ENCODE measurements around the gene EFS. TPM values are rescaled to one million over a fixed set of nuclear protein-coding genes. Genes with fewer than 3 reads are reported as not detected.
"Not testable (repeated sequence)": the region's sequence is repeated elsewhere in the genome, so short reads cannot be mapped to it uniquely, and the experiment has no call there.

The EFS gene
- polyA plus RNA-seq, 1 donor: 69.2 TPM

GRCh38 chr14:23326491-23327332 is 38.3 kb downstream of the EFS start:
- DNase-seq (ENCODE audit: low read depth): no peak

- DNase-seq (ENCODE audit: low read depth): not testable (repeated sequence)
Measured at GRCh38 chr14:23325746-23326145, 39.2 kb downstream of the EFS start.

- no peak for DNase-seq (ENCODE audit: low read depth)
Measured at GRCh38 chr14:23324993-23325392, 40.0 kb downstream of the EFS start.

GRCh38 chr14:23324455-23324846 is 40.5 kb downstream of the EFS start:
- DNase-seq (ENCODE audit: low read depth): no peak

GRCh38 chr14:23323838-23324454 is 41.0 kb downstream of the EFS start:
- no peak for DNase-seq (ENCODE audit: low read depth)

- DNase-seq (ENCODE audit: low read depth): no peak
Measured at GRCh38 chr14:23322568-23323517, 42.1 kb downstream of the EFS start.

- no peak for DNase-seq (ENCODE audit: low read depth)
Measured at GRCh38 chr14:23321572-23322547, 43.1 kb downstream of the EFS start.

GRCh38 chr14:23320584-23321571 is 44.1 kb downstream of the EFS start, which contains the start of gene PABPN1:
TSS of gene PABPN1 (plus strand) at chr14:23321457. CDS start at chr14:23321470, 13 bp downstream.
- DNase-seq (ENCODE audit: low read depth): peak; percentile 98

- no peak for DNase-seq (ENCODE audit: low read depth)
Measured at GRCh38 chr14:23319746-23320583, 45.0 kb downstream of the EFS start.

GRCh38 chr14:23316300-23316699 is 48.7 kb downstream of the EFS start:
- no peak for DNase-seq (ENCODE audit: low read depth)

GRCh38 chr14:23310546-23310945 is 54.4 kb downstream of the EFS start:
- DNase-seq (ENCODE audit: low read depth): no peak

- no peak for DNase-seq (ENCODE audit: low read depth)
Measured at GRCh38 chr14:23308721-23309445, 56.1 kb downstream of the EFS start.

- no peak for DNase-seq (ENCODE audit: low read depth)
Measured at GRCh38 chr14:23307687-23308644, 57.0 kb downstream of the EFS start.

- DNase-seq (ENCODE audit: low read depth): no peak
Measured at GRCh38 chr14:23307146-23307530, 57.8 kb downstream of the EFS start.

- no peak for DNase-seq (ENCODE audit: low read depth)
Measured at GRCh38 chr14:23306412-23307145, 58.4 kb downstream of the EFS start, which contains the start of gene BCL2L2. TSS of gene BCL2L2 (plus strand) at chr14:23306833. CDS start at chr14:23307768, 935 bp downstream.

Measured in forelimb muscle (tissue), 1 donor.